ENCODE data around the gene ZNF730.
"Not testable (repeated sequence)": the region's sequence is repeated elsewhere in the genome, so short reads cannot be mapped to it uniquely, and the experiment has no call there.

The ZNF730 gene

GRCh38 chr19:23116802-23117571, at the start of gene ZNF730:
Gene ZNF730 (plus strand): TSS chr19:23117025. CDS start chr19:23117174, 149 bp downstream.
- peak; percentile 11 to 55 for DNase-seq (ENCODE audit: low read depth in 2 of 2)

- no peak for DNase-seq (ENCODE audit: low read depth in 2 of 2)
Observed at GRCh38 chr19:23070353-23071146, 46.3 kb upstream of the ZNF730 start.

- no peak for DNase-seq (ENCODE audit: low read depth in 2 of 2)
Observed at GRCh38 chr19:23071147-23071511, 45.7 kb upstream of the ZNF730 start.

GRCh38 chr19:23075031-23075733, 41.6 kb upstream of the ZNF730 start:
- DNase-seq (ENCODE audit: low read depth in 2 of 2): no peak

- not testable (repeated sequence) for DNase-seq (ENCODE audit: low read depth in 2 of 2)
Observed at GRCh38 chr19:23077776-23078175, 39.0 kb upstream of the ZNF730 start.

- DNase-seq (ENCODE audit: low read depth in 2 of 2): no peak
Observed at GRCh38 chr19:23093832-23094231, 23.0 kb upstream of the ZNF730 start.

- no peak for DNase-seq (ENCODE audit: low read depth in 2 of 2)
Observed at GRCh38 chr19:23095418-23095817, 21.4 kb upstream of the ZNF730 start.

- no peak for DNase-seq (ENCODE audit: low read depth in 2 of 2)
Observed at GRCh38 chr19:23098286-23098685, 18.5 kb upstream of the ZNF730 start.

GRCh38 chr19:23098988-23099387, 17.8 kb upstream of the ZNF730 start:
- no peak for DNase-seq (ENCODE audit: low read depth in 2 of 2)

GRCh38 chr19:23099966-23100365, 16.9 kb upstream of the ZNF730 start:
- no peak for DNase-seq (ENCODE audit: low read depth in 2 of 2)

GRCh38 chr19:23101241-23101640, 15.6 kb upstream of the ZNF730 start:
- no peak for DNase-seq (ENCODE audit: low read depth in 2 of 2)

GRCh38 chr19:23118400-23118799, 1.6 kb downstream of the ZNF730 start:
- no peak for DNase-seq (ENCODE audit: low read depth in 2 of 2)

- not testable (repeated sequence) for DNase-seq (ENCODE audit: low read depth in 2 of 2)
Observed at GRCh38 chr19:23134211-23134610, 17.4 kb downstream of the ZNF730 start.

- no peak for DNase-seq (ENCODE audit: low read depth in 2 of 2)
Observed at GRCh38 chr19:23145617-23146415, 29.0 kb downstream of the ZNF730 start.

GRCh38 chr19:23160766-23161165, 43.9 kb downstream of the ZNF730 start:
- no peak for DNase-seq (ENCODE audit: low read depth in 2 of 2)

GRCh38 chr19:23168286-23168685, 51.5 kb downstream of the ZNF730 start:
- DNase-seq (ENCODE audit: low read depth in 2 of 2): not testable (repeated sequence)

GRCh38 chr19:23183251-23183650, 66.4 kb downstream of the ZNF730 start:
- DNase-seq (ENCODE audit: low read depth in 2 of 2): no peak

GRCh38 chr19:23190341-23190740, 73.5 kb downstream of the ZNF730 start:
- no peak for DNase-seq (ENCODE audit: low read depth in 2 of 2)

Measured in stimulated activated CD8-positive, alpha-beta memory T cell treated with anti-CD3 and anti-CD28 coated beads, Interleukin-7, amount 100 ng/mL, for 4 hours (primary cell).